Spleen (tissue), 7 donors: ENCODE results near the gene PCLO.

Experiments
- CTCF ChIP-seq, 11 experiments: fragments of 200-600 bp in 7 of 11; fragments of 450-650 bp in 4 of 11; sonication (generic) in 4 of 11; IDR thresholded peaks in 8 of 11; conservative IDR thresholded peaks in 3 of 11; 1 replicate in 7 of 11; 2 replicates in 4 of 11; pipeline versions ENCODE4 v1.4.0 to v1.8.0; 2016 to 2021; ENCODE audit warnings: antibody characterized with exemption in 11 of 11, inconsistent platforms in 4 of 11, mild to moderate bottlenecking in 1 of 11
- POLR2AphosphoS5 ChIP-seq, 3 donors: sonication (generic); formaldehyde crosslinking; IDR thresholded peaks; one replicate each; pipeline ENCODE4 v1.5.1; 2017; ENCODE audit warnings: antibody characterized with exemption in 3 of 3
- donor health status: DM: no; HTN: no; CAD: no; lungs with moderate emphysema.
- donor health status: DM: no; HTN: no; CAD: no.
- donor health status: DM: no; HTN: no; CAD: no.

- TF ChIP-seq POLR2AphosphoS5 (IDR thresholded peaks at IDR 0.05) (no peak), CTCF (IDR thresholded peaks at IDR 0.05 in 8 of 11, conservative IDR thresholded peaks at IDR 0.05 in 3 of 11) (no peak)
Observed at GRCh38 chr7:83036721-83037380, 125.8 kb downstream of the PCLO start.
